PFSK-1 (cell line): ENCODE measurements around the gene H1-8.

Source experiments
- FOXP2 ChIP-seq: optimal IDR thresholded peaks from 2 replicates; pipeline ENCODE3; 2011; ENCODE audit warnings: borderline replicate concordance, control low read depth, inconsistent platforms; ENCODE audit not compliant: insufficient read depth; ENCODE audit errors: extremely low read length, extremely low read depth
- POLR2AphosphoS5 ChIP-seq: IDR thresholded peaks from 2 replicates; pipeline ENCODE4 v1.6.1; 2012; ENCODE audit warnings: low read depth, mild to moderate bottlenecking, control low read depth, low read length, moderate library complexity
- SIN3A ChIP-seq: IDR thresholded peaks from 2 replicates; pipeline ENCODE4 v1.6.1; 2012; ENCODE audit warnings: mild to moderate bottlenecking, low read length, moderate library complexity, borderline replicate concordance; ENCODE audit not compliant: insufficient read depth
- TAF1 ChIP-seq: IDR thresholded peaks from 2 replicates; pipeline ENCODE4 v1.6.1; 2012; ENCODE audit warnings: low read length, control low read depth, borderline replicate concordance; ENCODE audit not compliant: insufficient read depth
- TF ChIP-seq, protein P1 (sequence below), 2 experiments: IDR thresholded peaks; 2 replicates each; pipeline versions ENCODE4 v1.6.1 to v1.8.0; 2011 to 2012; ENCODE audit warnings: low read depth in 2 of 2, low read length in 2 of 2, control low read depth in 1 of 2, inconsistent platforms in 1 of 2, mild to moderate bottlenecking in 1 of 2, moderate library complexity in 1 of 2; ENCODE audit not compliant: insufficient read depth in 1 of 2

The H1-8 gene

DNA sequence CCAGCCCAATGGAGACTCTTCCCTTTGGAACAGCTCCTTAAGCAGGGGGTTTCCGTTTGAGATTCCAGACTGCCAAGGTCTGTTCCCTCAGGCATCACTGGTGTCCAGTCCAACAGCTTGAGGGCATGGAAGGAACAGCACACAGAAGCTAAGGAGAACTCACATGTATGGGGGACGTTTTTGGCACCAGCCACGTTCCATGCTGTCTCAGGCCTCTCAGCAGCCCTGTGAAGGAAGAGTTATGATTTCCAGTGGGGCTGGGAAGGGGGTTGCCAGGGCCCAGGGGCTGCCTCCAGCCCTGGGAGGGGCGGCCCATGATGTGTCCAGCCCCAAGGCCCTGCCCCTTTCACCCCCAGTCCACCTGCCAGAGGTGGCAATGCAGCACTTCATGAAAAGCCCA, 22.0 kb upstream of the H1-8 start:
- TF ChIP-seq, protein P1, sequence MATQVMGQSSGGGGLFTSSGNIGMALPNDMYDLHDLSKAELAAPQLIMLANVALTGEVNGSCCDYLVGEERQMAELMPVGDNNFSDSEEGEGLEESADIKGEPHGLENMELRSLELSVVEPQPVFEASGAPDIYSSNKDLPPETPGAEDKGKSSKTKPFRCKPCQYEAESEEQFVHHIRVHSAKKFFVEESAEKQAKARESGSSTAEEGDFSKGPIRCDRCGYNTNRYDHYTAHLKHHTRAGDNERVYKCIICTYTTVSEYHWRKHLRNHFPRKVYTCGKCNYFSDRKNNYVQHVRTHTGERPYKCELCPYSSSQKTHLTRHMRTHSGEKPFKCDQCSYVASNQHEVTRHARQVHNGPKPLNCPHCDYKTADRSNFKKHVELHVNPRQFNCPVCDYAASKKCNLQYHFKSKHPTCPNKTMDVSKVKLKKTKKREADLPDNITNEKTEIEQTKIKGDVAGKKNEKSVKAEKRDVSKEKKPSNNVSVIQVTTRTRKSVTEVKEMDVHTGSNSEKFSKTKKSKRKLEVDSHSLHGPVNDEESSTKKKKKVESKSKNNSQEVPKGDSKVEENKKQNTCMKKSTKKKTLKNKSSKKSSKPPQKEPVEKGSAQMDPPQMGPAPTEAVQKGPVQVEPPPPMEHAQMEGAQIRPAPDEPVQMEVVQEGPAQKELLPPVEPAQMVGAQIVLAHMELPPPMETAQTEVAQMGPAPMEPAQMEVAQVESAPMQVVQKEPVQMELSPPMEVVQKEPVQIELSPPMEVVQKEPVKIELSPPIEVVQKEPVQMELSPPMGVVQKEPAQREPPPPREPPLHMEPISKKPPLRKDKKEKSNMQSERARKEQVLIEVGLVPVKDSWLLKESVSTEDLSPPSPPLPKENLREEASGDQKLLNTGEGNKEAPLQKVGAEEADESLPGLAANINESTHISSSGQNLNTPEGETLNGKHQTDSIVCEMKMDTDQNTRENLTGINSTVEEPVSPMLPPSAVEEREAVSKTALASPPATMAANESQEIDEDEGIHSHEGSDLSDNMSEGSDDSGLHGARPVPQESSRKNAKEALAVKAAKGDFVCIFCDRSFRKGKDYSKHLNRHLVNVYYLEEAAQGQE (IDR thresholded peaks at IDR 0.05; ENCODE audit: insufficient read depth in 1 of 2, low read depth in 2 of 2, low read length in 2 of 2) = no peak
- TF ChIP-seq FOXP2 = no peak
- TF ChIP-seq SIN3A = no peak
- TF ChIP-seq POLR2AphosphoS5 = no peak
- no peak for TF ChIP-seq TAF1

DNA sequence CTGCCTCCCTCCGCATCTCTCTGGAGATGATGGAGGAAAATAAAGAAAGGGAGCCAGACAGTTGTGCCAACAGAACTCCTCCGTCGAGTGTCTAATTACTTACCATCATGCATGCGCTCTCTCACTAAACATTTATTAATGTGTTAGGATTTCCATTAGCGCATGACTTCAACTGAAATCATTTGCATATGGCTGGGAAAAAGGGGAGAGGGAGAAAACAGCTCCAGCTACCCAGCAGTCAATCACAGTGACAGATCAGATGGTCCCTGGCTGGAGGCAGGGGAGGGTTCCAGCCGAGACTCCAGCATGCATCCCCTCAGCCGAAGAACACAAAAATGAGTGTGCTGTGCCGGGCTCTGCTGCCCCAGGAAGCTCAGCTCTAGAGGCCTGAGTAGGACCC, 21.4 kb upstream of the H1-8 start:
- TF ChIP-seq TAF1 (no peak), SIN3A (no peak), POLR2AphosphoS5 (no peak), FOXP2 (no peak)
- TF ChIP-seq, protein P1 (IDR thresholded peaks at IDR 0.05; ENCODE audit: insufficient read depth in 1 of 2, low read depth in 2 of 2, low read length in 2 of 2) = no peak

GRCh38 chr3:129522953-129523352, 20.0 kb upstream of the H1-8 start:
- no peak for TF ChIP-seq TAF1
- TF ChIP-seq, protein P1 (IDR thresholded peaks at IDR 0.05; ENCODE audit: insufficient read depth in 1 of 2, low read depth in 2 of 2, low read length in 2 of 2) = no peak
- no peak for TF ChIP-seq FOXP2
- TF ChIP-seq SIN3A = no peak
- TF ChIP-seq POLR2AphosphoS5 = no peak

DNA sequence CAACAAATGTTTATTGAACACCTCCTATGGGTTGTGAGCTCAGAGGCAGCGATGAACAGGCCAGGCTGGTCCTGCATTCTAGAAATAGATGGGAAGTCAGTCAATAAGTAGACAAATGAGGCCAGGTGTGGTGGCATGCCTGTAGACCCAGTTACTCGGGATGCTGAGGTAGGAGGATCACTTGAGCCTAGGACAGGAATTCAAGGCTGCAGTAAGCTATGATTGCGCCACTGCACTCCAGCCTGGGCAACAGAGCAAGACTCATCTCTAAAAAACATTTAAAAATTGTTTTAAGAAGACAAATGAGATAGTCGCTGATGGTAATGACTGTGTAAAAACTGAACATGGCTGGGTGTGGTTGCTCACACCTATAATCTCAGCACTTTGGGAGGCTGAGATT, 18.9 kb upstream of the H1-8 start:
- TF ChIP-seq, protein P1 (IDR thresholded peaks at IDR 0.05; ENCODE audit: insufficient read depth in 1 of 2, low read depth in 2 of 2, low read length in 2 of 2) = no peak
- TF ChIP-seq TAF1 (no peak), POLR2AphosphoS5 (no peak), FOXP2 (no peak), SIN3A (no peak)

GRCh38 chr3:129525341-129525968, 17.5 kb upstream of the H1-8 start:
- TF ChIP-seq, protein P1 (IDR thresholded peaks at IDR 0.05; ENCODE audit: insufficient read depth in 1 of 2, low read depth in 2 of 2, low read length in 2 of 2) = no peak
- no peak for TF ChIP-seq SIN3A
- no peak for TF ChIP-seq TAF1
- no peak for TF ChIP-seq POLR2AphosphoS5
- no peak for TF ChIP-seq FOXP2
